B cell (primary cell): ENCODE measurements around the gene NUDT14. TPM values are rescaled to one million over a fixed set of nuclear protein-coding genes. Genes with fewer than 3 reads are reported as not detected.

Experiments used
- ATAC-seq: fragments of 200-7000 bp; cut with Tn5 transposase; one replicate; pipeline ENCODE4 v1.10.0; 2021; ENCODE audit warnings: low read depth, mild to moderate bottlenecking, moderate number of reproducible peaks, moderate library complexity
- CTCF ChIA-PET: fragments of 350-600 bp; sonication (Branson Sonifier 250); formaldehyde crosslinking; loops from one replicate; lab custom pipeline; 2021; ENCODE audit warnings: antibody characterized with exemption, inconsistent platforms; lab: Charles Lee
- POLR2A ChIA-PET: fragments of 350-600 bp; sonication (Branson Sonifier 250); formaldehyde crosslinking; loops from one replicate; lab custom pipeline; 2021; ENCODE audit warnings: antibody characterized with exemption; lab: Charles Lee
- DNase-seq: peaks from one replicate; pipeline ENCODE4 v3.0.0; 2013
- H2AFZ ChIP-seq: 2 replicates; pipeline ENCODE4 v1.6.1; 2012; ENCODE audit warnings: mild to moderate bottlenecking, low read depth, low read length; ENCODE audit not compliant: insufficient read depth, poor library complexity, severe bottlenecking
- H3K27ac ChIP-seq, 2 donors: 1 replicate in 1 of 2; 2 replicates in 1 of 2; pipeline ENCODE4 v1.5.1; 2012 to 2013; ENCODE audit warnings: low read length in 2 of 2, mild to moderate bottlenecking in 2 of 2, moderate library complexity in 1 of 2
- H3K27me3 ChIP-seq, 4 experiments: fragments of 200-600 bp in 1 of 4; sonication (generic) in 1 of 4; replicated peaks in 1 of 4; 1 replicate in 2 of 4; 2 replicates in 2 of 4; pipeline versions ENCODE4 v1.6.1 to v1.7.0; 2013 to 2016; ENCODE audit warnings: low read length in 3 of 4, mild to moderate bottlenecking in 2 of 4, mixed read lengths in 1 of 4, moderate library complexity in 1 of 4; ENCODE audit not compliant: insufficient read depth in 4 of 4, control insufficient read depth in 3 of 4; ENCODE audit errors: control extremely low read depth in 1 of 4
- H3K36me3 ChIP-seq, 2 experiments: replicated peaks in 1 of 2; 1 replicate in 1 of 2; 2 replicates in 1 of 2; pipeline versions ENCODE4 v1.6.1 to v1.7.1; 2013; ENCODE audit warnings: low read length in 1 of 2; ENCODE audit not compliant: insufficient read depth in 2 of 2, control insufficient read depth in 1 of 2; ENCODE audit errors: control extremely low read depth in 1 of 2, extremely low read depth in 1 of 2
- H3K4me1 ChIP-seq, 2 donors: fragments of 200-600 bp in 1 of 2; sonication (generic) in 1 of 2; 1 replicate in 1 of 2; 2 replicates in 1 of 2; pipeline versions ENCODE4 v1.5.1 to v1.6.1; 2013 to 2017; ENCODE audit warnings: low read length in 2 of 2; ENCODE audit not compliant: control insufficient read depth in 2 of 2, insufficient read depth in 2 of 2
- H3K4me2 ChIP-seq: replicated peaks from 2 replicates; pipeline ENCODE3; 2012; ENCODE audit warnings: mild to moderate bottlenecking, low read depth, low read length; ENCODE audit not compliant: poor library complexity, severe bottlenecking
- H3K4me3 ChIP-seq, 5 experiments: fragments of 200-600 bp in 1 of 5; sonication (generic) in 1 of 5; 1 replicate in 3 of 5; 2 replicates in 2 of 5; pipeline versions ENCODE4 v1.5.1 to v1.7.0; 2011 to 2016; ENCODE audit warnings: low read length in 4 of 5, mild to moderate bottlenecking in 4 of 5, low read depth in 2 of 5, control low read depth in 1 of 5, moderate library complexity in 1 of 5; ENCODE audit not compliant: insufficient read depth in 1 of 5; ENCODE audit errors: control extremely low read depth in 1 of 5, extremely low read depth in 1 of 5
- H3K79me2 ChIP-seq: fragments of 200-600 bp; sonication (generic); one replicate; pipeline ENCODE4 v1.6.0; 2016; ENCODE audit warnings: low read length; ENCODE audit not compliant: control insufficient read depth, insufficient read depth
- H3K9ac ChIP-seq: fragments of 200-600 bp; sonication (generic); 2 replicates; pipeline ENCODE4 v1.6.1; 2017; ENCODE audit warnings: mild to moderate bottlenecking, low read length, moderate library complexity
- H3K9me3 ChIP-seq, 3 donors: one replicate each; pipeline versions ENCODE4 v1.6.1 to v1.7.1; 2013; ENCODE audit warnings: low read length in 2 of 3; ENCODE audit not compliant: control insufficient read depth in 2 of 3, insufficient read depth in 1 of 3; ENCODE audit errors: control extremely low read depth in 1 of 3
- H4K20me1 ChIP-seq: 2 replicates; pipeline ENCODE4 v1.6.0; 2012; ENCODE audit warnings: mild to moderate bottlenecking, low read length; ENCODE audit not compliant: insufficient read depth, control insufficient read depth, poor library complexity, severe bottlenecking
- H3K27ac Mint-ChIP-seq: one replicate; pipeline ENCODE4 v1.8.0; 2021; ENCODE audit warnings: mixed read lengths
- H3K27me3 Mint-ChIP-seq: one replicate; pipeline ENCODE4 v1.8.0; 2021; ENCODE audit warnings: mixed read lengths
- H3K4me1 Mint-ChIP-seq: one replicate; pipeline ENCODE4 v1.8.0; 2021; ENCODE audit warnings: mixed read lengths
- H3K4me3 Mint-ChIP-seq: one replicate; pipeline ENCODE4 v1.8.0; 2021; ENCODE audit warnings: mixed read lengths
- H3K9me3 Mint-ChIP-seq: one replicate; pipeline ENCODE4 v1.8.0; 2022; ENCODE audit warnings: mixed read lengths; ENCODE audit not compliant: insufficient read depth
- CTCF ChIP-seq: fragments of 200-600 bp; IDR thresholded peaks from one replicate; pipeline ENCODE4 v1.8.0; 2022; ENCODE audit warnings: antibody characterized with exemption, mild to moderate bottlenecking
- EZH2 ChIP-seq: IDR thresholded peaks from 2 replicates; pipeline ENCODE4 v1.6.1; 2012; ENCODE audit warnings: borderline replicate concordance, low read depth, mild to moderate bottlenecking, moderate library complexity, low read length; ENCODE audit not compliant: insufficient read depth, poor library complexity, severe bottlenecking
- WGBS: methylation state at CpG from one replicate; pipeline ENCODE4 v1.1.5; 2013; ENCODE audit warnings: missing lambda C conversion rate; ENCODE audit not compliant: insufficient coverage; 5-methylcytosine and 5-hydroxymethylcytosine counted together
- intact Hi-C: fragments of 100-400 bp; cut with micrococcal nuclease; formaldehyde crosslinking; loops from one replicate; pipeline ENCODE4 v1.10.0; 2022
- polyA minus RNA-seq: library from RNA; depleted of rRNA, polyadenylated mRNA; stranded (reverse); fragments of >200 nt; gene quantifications from 2 replicates; pipeline ENCODE4 v1.2.3, GENCODE V29; 2012
- polyA plus RNA-seq: library from polyadenylated mRNA; depleted of rRNA; stranded (reverse); fragments of >200 nt; gene quantifications from 2 replicates; pipeline ENCODE4 v1.2.3, GENCODE V29; 2012
- total RNA-seq, 2 donors: library from RNA; stranded (reverse); fragments of 120-200 nt in 1 of 2; gene quantifications; 1 replicate in 1 of 2; 2 replicates in 1 of 2; pipeline versions ENCODE4 v1.2.3 to v1.2.4, GENCODE V29; 2013 to 2022

NUDT14 gene
- total RNA-seq (28.9 and 31.6 TPM in 2 replicates), polyA plus RNA-seq (17.4 and 20.6 TPM in 2 replicates), polyA minus RNA-seq (8.1 and 10.7 TPM in 2 replicates)
- total RNA-seq (2013) = 7.9 TPM

GRCh38 chr14:105180592-105181548 is at the start of gene NUDT14:
NUDT14 (minus strand) TSS chr14:105181312; CDS start chr14:105181209, 103 bp downstream.
- WGBS = under 1% methylated on average over 101 of the region's 106 CpGs
- H3K4me3 ChIP-seq = peak within 1 kb of the TSS in 4 of 5 experiments; percentile 37 to 65 (median 53)
- peak within 1 kb of the TSS; percentile 61 for H3K9ac ChIP-seq
- peaks cover 0 to 8% (median 0%) of the 10 kb centered on the region in 4 experiments for H3K27me3 ChIP-seq
- DNase-seq (peak; percentile 92), ATAC-seq (peak; percentile 92)
- H3K79me2 ChIP-seq = peaks cover 5% of the 10 kb centered on the region
- no peaks in the 10 kb centered on the region for H3K27me3 Mint-ChIP-seq
- H4K20me1 ChIP-seq = peaks cover 18% of the 10 kb centered on the region
- peaks cover 9 to 21% of the 10 kb centered on the region in 2 donors for H3K4me1 ChIP-seq
- ChIA-PET CTCF (interaction anchor here (0.7 to 1.4 kb wide), 4 partner anchors 8 to 170 kb away, joined by 3 to 4 read pairs (median 3); partner anchors contain the start of gene BRF1), POLR2A (no interaction called here)
- no peaks in the 10 kb centered on the region for H3K9me3 Mint-ChIP-seq
- peaks cover 0 to 3% (median 0%) of the 10 kb centered on the region in 3 donors for H3K9me3 ChIP-seq
- peak within 1 kb of the TSS; percentile 61 for H3K27ac Mint-ChIP-seq
- H3K4me3 Mint-ChIP-seq = peak within 1 kb of the TSS; percentile 84
- H3K4me1 Mint-ChIP-seq = peaks cover 12% of the 10 kb centered on the region
- no peaks in the 10 kb centered on the region for H3K36me3 ChIP-seq
- H3K4me2 ChIP-seq = peak within 1 kb of the TSS; percentile 97
- TF ChIP-seq CTCF (no peak), EZH2 (no peak)
- peak within 1 kb of the TSS; percentile 75 for H2AFZ ChIP-seq
- intact Hi-C loops = loop anchor here (5.0 kb wide), 1 partner anchor 354 kb away; no protein-coding TSS in a partner anchor
- no peak within 1 kb of the TSS for H3K27ac ChIP-seq
